GM18505 (cell line): ENCODE data around the gene SUSD2.

Experiments
- ATAC-seq: cut with Tn5 transposase; IDR thresholded peaks from one replicate; pipeline ENCODE4 v1.9.1; 2021; ENCODE audit not compliant: unreplicated experiment
- POLR2A ChIP-seq: IDR thresholded peaks from 4 replicates; pipeline ENCODE4 v1.6.1; 2011; ENCODE audit warnings: borderline replicate concordance; ENCODE audit not compliant: insufficient read depth, insufficient read length; ENCODE audit errors: extremely low read depth

SUSD2 gene

DNA sequence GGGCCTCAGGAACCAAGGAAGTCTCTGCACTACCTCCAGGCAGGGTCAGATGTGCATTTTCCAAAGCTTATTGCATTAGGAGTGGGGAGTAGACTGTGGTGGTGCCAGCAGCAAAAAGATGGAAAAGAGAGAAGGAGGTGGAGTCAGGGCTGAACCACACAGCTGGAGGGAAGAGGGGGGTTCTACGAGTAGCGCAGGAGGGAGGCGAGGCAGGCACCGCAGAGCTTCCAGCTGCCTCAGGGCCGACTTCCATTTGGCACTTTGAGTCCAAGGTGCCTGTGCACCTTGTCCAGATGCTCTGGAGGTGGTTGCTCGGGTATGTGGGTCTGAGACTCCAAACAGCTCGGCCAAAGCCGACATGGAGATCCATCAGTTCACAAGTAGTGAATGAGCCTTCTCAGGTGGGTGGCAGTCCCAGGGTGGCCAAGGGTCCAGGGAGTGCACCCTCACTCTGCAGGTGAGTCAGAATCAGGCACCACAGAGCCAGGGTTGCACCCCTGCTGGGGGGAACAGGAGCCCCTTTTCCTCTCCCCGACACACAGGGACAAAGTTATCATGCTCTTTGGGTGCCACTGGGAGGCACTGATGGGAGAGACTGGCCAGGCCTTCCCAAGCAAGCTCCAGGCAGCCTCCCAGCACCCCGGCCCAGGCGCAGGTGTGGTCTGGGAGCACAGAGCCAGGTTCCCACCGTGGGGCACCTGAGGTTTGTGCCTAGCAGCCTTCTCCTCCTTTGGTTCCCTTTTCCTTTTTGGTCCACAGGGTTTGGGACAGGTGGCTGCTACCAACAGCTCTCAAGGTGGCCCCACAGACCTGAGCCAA, 33.4 kb downstream of the SUSD2 start:
- TF ChIP-seq POLR2A, result no peak
- no peak for ATAC-seq

DNA sequence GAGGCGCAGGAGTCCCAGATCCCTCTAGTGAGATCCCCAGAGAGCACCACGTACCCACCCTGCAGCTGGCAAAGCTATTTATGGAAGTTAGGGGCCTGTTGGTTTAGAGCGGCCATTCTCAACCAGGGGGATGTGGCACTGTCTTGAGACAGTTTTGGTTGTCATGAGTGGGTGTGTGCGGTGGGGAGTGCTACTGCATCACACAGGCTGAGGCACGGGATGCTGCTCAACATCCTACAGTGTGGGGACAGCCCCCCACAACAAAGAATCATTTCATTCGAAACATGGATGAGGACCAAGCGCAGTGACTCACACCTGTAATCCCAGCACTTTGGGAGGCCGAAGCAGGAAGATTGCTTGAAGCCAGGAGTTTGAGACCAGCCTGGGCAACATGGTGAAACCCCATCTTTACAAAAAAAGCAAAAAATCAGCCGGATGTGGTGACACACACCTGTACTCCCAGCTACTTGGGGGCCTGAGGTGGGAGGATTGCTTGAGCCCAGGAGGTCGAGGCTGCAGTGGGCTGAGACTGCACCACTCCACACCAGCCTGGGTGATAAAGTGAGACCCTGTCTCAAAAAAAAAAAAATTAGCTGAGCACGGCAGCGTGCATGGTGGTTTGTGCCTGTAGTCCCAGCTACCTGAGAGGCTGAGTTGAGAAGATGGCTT, 35.4 kb downstream of the SUSD2 start:
- no peak for ATAC-seq
- TF ChIP-seq POLR2A, result no peak

DNA sequence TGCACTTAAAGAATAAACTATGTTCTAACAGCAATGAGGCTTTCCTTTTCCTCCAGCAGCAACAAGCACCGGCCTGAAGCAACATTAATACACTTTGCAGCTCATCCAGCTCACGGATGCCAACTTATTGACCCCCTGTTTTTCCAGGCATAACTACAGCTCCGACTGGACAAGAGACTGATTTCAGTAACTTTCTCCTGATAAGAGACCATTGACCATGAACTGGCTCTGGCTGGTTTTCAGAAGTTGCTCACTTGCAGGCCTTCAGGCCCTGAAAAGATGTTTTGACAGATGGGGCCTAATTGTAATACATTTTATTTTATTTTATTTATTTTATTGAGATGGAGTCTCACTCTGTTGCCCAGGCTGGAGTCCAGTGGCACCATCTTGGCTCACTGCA, 36.1 kb downstream of the SUSD2 start:
- TF ChIP-seq POLR2A, result no peak
- no peak for ATAC-seq

DNA sequence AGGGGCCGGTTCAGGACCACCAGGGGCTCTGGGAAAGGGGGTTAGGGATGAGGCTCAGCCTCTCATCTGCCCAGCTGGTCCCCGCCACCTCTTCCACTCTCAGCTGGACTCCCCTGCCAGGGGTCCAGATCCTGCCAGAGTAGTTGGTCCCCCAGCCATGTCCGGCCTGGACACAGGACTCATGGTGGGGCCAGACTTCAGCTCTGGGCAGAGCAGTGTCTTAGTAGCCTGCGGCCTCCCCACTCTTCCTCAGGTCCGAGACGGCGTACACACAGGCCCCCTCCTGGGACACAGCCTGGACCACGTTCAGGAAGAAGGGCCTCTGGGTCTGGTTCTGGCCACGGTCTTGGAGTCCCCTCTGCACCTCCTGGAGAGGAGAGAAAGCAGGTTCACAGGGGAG, 38.5 kb downstream of the SUSD2 start:
- no peak for TF ChIP-seq POLR2A
- ATAC-seq, result no peak

DNA sequence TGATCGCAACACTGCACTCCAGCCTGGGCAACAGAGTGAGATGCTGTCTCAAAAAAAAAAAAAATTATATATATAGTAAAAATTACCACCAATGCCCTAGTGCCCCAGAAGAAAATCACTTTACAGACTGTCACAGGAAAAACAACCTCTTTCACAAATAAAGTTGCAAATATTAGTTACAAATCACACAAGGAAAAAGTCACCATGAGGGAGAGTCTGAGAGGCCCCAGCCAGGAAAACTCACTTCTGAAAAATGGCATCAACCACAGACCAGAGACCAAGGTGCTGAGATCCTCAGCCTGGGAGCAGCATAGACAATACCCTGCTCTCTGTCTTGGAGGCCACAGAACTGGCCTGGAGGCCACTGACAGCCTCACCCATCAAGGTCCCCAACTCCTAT, 43.2 kb downstream of the SUSD2 start:
- ATAC-seq, result no peak
- TF ChIP-seq POLR2A, result no peak

DNA sequence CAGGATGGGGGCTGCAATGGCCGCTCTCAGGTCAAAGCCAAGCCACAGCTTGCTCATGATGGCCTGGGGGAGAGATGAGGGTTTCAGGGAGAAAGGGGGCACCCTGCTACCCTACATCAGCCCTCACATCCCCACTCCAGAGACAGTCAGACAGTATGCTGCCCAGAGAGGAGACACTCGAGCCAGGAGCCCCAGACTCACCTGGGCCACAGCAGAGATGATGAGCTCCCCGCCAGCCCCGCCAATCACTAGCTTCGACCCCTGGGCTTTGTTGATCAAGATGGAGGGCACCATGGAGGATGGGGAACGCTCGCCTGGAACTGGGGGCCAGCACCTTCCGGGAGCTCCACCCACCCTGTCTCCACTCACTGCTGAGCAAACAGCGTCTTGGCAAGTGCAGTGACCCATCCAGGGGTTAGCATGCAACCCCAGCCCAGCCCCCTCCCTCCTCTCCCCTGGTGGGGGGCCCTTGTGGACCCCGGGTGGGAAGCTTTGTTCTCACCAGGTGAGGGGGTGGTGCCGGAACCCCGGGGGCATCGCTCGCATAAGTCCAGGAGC, 43.8 kb downstream of the SUSD2 start:
- TF ChIP-seq POLR2A, result no peak
- ATAC-seq, result no peak

DNA sequence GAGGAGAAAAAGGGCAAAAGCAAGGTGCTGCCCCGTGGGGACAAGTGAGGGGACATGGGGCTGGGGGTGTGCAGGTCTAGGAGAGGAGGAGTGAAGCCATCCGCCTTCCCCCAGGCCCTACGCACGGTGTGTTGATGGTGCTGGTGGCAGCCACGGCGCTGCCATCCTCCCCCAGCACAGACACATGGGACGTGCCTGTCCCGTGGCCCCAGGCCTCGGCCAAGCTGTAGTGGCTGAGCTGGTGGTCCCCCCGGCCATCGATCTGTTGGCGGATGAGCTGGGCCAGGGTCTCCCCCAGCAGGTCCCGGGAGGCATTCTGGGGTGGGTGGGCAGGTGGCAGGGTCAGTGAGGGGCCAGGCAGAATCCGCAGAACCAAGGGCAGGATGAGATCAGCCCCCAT, 44.7 kb downstream of the SUSD2 start:
- no peak for ATAC-seq
- TF ChIP-seq POLR2A, result no peak

DNA sequence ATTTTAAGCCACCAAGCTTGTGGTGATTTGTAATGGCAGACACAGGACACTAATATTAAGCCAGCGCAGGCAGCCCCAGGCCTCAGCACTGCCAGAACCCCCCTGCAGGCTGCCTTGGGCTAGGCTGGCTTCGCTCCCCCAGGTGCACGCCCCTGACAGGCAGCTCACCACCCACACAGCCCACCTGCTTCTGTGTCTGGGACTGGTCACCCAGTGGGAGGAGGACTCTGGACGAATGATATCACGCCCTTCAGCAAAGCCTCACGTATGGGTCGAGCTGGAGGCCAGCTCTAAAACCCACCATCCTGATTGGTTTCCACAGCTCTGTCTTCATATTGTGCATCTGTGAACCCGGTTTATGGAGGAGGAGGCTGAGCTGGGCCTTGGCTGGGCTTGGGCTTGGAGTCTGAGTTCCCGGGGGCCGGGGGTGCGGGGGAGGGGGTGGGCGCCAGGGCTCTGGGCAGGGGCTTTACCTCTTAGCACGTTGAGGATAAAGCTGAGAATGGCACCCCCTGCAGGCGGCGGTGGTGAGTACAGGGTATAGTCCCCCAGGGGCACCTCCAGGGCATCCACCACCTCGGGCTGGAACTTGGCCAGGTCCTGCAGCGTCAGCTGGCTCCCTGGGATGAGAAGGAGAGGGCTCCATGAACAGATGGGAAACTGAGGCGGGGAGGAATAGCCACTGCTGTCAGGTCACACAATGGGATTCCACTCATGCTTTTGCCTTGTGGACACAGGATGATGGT, 49.8 kb downstream of the SUSD2 start:
- no peak for ATAC-seq
- no peak for TF ChIP-seq POLR2A

DNA sequence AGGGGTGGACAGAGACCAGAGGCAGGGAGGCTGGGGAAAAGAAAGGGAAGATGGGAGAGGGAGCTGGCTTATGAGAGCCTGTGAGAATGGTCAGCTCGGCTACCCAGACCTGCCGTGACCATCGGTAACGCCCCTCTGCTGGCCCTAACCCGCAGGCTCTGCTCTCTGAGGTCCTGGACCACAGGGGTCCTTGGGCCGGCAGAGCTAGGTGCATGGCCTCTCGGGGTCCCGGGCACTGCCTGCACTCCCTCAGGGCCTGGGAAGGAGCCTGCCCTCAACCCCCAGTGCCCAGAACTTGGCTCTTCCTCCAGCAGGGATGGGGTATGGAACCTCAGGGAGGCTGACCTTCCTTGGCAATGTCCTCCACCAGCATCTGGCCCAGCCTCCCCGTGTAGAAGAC, 50.4 kb downstream of the SUSD2 start:
- ATAC-seq, result no peak

DNA sequence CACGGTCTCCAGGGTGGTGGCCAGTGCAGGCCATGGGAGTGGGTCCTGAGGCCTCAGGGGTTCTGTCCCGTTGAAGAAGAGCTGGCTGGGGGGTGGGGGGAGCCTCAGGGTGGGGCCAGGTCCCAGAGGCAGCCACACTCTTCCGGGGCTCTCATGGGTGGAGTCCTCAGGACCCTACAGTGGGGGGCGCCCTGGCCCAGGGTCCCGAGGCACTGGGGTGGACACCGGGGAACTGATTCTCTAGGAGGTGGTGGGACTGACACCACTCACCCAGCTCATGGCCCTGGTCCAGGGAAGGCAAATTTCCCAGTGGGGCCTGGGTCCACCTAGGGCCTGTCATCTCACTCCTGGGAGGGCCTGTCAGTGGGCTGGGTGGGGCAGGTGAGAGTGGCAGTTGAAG, 50.8 kb downstream of the SUSD2 start:
- no peak for ATAC-seq
- TF ChIP-seq POLR2A, result no peak

More for the DNA sequence above, 50.4 kb downstream of the SUSD2 start:
- no peak for TF ChIP-seq POLR2A

DNA sequence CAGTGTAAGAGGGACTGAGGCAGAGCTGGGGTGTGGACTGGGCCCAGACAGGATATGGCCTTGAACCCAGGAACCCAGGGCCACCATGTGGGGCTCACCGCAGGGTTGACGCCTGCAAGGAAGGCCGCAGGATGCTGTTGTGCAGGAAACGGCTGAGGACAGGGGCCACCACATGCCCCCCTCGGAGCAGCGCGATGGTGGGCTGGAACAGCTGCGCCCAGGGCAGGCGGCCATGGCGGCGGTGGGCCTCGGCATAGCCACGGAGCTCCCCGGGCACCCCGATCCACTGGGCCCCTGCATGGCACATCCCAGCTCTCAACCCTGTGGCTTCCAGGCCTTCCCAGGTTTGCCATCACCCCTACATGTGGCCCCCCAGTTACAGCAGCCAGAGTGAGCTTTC, 51.4 kb downstream of the SUSD2 start:
- ATAC-seq, result no peak
- TF ChIP-seq POLR2A, result no peak

DNA sequence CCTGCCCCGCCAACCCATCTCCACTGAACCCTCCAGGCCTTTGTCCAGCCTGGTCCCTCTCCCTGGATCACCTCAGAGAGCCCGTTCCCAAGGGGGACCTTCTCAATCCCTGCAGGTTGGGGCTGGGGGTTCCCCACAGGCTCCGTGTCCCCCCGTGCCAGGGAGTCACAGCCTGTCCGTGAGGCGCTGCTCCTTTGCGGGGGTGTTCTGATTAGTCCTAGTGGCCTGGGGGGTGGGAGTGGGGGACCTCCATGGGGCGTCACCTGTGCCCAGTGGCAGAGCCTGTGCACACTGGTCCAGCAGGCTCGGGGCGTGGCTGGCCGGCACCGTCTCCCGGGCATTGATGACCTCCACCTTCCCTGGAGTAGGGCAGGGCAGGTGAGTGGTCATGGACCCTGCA, 51.9 kb downstream of the SUSD2 start:
- ATAC-seq, result no peak
- TF ChIP-seq POLR2A, result no peak

DNA sequence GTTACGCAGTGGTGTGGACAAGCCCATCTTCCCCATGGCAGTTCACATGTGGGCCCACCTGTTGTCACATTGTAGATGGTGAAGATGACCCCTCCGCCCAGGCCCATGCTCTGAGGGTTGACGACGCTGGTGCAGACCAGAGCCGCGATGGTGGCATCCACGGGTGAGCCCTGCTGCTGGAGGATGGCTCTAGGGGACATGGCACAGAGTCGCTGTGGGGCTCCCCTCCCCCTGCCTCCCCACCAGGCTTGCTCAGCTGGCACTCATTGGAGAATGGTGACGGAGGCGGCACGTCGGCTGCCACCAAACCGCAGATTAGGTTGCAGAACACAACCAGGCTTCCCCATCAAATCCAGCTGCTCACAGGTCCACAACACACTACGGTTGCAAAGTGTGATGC, 52.5 kb downstream of the SUSD2 start:
- TF ChIP-seq POLR2A, result no peak
- ATAC-seq, result no peak
